D341Med (cell line): Measurements from ENCODE around the gene XRCC4.
A peak's percentile ranks its signal among the peaks of the same experiment; 100 is the strongest.

ENCODE experiments used
- DNase-seq: peaks from one replicate; pipeline ENCODE4 v3.0.0; 2012; ENCODE audit warnings: low spot score

Gene XRCC4

DNA sequence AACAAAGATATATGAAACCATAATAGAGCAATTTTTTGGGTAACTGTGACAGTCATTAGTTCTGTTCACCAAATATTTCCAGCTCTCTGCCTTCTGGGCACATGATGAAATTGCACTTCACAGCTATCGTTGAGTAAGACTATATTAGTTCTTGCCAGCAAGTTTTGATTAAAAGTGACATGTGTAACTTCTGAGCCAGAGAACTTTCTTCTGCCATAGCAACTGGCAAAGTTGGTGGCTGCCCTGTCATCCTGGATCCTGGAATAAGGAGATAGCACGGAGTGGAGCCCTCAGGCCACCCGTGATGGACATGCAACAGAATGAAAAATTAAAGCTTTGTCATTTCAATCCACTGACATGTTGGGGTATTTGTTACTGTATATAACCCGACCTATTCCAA, 199.8 kb downstream of the XRCC4 start:
- DNase-seq = no peak

DNA sequence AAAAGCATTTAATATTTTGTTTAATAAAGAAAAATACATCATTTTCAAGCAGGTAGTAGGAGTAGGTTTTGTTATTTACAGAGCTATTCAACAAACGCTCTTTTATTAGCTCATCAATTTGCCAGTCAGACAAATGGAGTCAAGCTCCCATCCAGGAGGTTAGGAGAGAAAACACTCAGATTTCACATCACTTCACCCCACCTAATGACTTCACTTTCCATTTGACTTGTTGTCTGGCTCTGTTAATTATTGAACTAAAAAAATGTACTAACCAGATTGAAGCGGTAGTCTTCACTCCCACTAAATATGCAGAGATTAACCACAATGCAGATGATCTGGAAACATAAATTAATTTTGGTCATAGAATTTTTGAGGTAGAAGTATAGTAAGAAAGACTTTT, 200.6 kb downstream of the XRCC4 start:
- DNase-seq = no peak

GRCh38 chr5:83281176-83281575, 203.8 kb downstream of the XRCC4 start:
- DNase-seq = no peak

DNA sequence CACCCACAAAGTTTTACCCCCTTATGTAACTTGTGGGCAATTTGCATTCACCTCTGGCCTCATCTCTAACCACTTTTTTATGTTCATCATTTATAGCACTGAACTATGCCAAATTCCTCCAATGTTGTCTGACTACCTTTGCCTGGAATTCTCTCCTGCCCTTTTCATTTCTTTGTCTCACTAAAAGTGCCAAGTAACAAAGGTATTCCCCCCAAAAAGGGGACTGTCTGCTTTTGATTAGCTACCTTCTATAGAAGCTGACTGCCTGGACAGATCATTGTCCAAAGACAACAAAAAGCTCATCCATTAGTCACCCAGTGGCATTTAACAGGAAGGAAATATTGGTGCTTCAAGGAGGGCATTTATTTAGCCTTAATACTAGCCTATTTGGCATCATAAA, 204.3 kb downstream of the XRCC4 start:
- DNase-seq = no peak

GRCh38 chr5:83283761-83284160, 206.4 kb downstream of the XRCC4 start:
- DNase-seq = no peak

DNA sequence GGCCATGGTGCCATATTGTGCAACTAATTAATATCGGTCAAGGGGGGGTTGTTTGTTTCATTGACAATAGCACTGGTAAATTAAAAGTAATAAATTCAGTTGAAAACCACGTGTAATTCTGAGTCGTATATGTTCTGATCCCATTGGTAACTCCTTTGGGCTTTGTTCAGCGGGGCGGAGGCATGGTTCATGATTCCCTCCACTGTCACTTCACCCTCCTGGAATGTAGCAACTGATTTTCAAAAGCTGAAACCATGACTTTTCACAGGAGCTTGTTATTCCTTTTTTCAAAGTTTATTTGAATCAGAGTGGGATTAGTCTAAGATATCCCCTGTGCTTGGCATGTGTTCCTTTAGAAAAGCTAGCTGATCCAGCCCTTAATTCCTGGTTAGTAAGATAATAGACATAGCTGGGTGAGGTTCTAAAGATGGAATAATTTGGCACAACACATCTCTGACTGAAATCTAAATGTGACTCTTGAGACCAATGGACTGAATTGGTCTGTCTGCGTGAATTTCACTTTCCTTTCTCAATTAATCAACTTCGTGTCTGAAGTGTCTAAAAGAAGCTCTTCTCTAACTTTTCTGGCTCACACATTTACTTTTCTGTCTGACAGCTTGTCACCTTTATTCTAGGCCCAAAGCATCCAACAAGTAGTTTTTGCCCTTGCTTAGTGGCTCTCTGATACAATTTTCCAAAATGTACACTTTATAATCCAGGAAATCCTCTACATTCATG, 208.5 kb downstream of the XRCC4 start:
- no peak for DNase-seq

- DNase-seq = no peak
These were observed 216.9 kb downstream of the XRCC4 start for GRCh38 chr5:83294246-83294645.

DNA sequence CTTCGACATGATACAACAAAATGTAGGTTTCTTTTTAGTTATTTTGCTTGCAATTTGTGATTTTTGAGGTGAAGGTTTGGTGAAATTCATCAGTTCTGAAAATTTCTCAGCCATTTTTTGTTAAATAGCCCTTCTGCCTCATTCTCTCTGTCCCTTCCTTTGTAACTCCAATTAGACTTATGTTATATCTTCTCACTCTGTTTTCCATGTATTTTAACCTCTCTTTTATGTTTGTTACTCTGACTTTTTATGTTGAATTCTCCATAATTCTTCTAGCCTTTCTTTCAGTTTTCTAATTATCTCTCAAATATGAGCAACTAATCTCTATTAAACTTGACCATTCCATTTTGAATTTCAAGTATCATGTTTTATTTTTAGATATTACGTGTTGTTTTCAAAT, 222.0 kb downstream of the XRCC4 start:
- no peak for DNase-seq

GRCh38 chr5:83306572-83307241, 229.4 kb downstream of the XRCC4 start:
- no peak for DNase-seq

DNA sequence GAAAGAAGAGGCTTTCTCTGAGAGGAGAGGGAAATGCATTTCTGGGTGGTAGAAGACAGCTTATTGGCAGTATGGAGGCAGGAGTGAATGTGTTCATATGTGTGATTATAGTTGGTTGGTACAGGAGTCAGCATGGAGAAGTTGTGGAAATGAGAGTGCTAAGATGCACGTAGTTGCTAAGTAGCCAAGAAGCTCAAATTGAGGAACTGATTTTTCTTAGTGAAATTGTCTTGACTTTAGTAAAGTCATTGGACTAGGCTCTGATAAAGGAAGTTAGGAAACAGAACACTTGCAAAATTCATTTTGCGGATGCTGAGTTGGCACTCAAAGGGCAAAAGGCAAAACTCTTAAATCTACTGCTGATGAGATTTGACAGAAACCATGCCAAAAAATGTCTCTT, 235.3 kb downstream of the XRCC4 start:
- DNase-seq = no peak

DNA sequence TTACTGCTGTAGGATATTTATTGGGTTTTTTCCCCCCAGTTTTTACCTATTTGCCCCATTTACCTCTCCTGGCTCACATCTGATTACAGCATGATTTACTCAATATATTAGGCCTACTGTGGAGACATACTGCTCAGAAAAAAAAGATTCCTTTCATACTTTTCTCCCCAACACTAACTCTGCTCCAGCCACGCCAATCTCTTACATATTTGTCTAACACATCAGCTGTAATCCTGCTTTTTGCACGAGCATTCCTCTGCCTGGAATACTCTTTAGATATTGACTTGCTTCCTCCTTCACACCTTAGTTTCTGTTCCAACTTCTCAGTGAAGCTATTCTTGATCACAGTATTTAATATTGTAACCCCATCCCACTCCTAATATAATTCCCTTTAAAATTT, 236.1 kb downstream of the XRCC4 start:
- DNase-seq = no peak

GRCh38 chr5:83321483-83322055, 244.2 kb downstream of the XRCC4 start:
- DNase-seq = no peak

DNA sequence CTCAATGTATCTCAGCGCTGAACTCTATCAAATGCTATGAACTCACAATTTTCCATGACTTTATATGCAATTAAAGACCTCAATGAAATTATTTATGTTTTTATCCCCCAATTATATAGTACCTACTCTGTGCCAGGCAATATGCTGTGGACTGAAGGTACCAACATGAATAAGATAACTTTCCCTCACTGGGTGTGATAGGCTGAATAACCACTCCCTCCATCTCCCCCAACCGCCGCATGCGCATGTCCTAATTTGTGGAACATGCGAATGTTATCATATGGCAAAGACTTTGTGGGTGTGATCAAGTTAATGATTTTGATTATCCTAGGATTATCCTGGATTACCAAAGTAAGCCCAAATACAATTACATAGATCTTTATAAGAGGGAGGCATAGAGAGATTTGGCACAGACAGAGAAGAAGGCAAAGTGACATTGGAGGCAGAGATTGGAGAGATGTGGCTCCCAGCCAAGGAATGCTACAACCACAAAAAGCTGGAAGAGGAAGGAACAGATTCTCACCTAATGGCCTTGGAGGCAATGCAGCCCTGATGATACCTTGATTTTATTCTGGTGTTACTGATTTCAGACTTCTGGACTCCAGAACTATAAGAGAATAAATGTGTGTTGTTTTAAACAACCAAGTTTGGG, 245.1 kb downstream of the XRCC4 start:
- DNase-seq = peak; percentile 72

DNA sequence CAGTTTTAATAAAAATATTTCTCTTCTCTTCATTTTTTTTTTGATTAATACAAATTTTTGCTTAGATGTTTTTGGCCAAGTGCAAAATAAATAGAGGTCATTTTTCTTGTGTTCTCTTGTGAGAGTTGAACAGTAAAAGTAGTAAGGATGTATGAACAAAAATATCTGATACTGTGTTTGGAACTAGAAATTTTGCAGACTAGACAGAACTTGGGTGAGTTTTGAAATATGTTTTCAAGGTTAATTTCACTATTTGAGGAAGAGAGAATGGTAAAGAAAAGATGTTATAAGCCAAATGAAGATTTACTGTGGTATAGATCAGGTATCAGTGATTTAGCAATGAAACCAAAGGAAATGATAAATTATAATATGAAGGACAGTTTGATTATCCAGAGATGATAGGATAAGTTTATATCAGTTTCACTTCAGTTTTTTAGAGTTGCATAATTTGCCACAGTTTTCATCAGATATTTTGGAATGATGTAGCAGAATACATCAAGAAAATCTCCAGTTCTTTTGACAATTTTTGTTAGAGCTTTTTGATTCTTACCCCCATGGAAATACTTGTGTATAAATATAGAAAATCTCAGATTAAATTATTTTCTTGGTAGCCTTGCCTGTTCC, 246.3 kb downstream of the XRCC4 start:
- DNase-seq = no peak

- no peak for DNase-seq
These were observed 254.5 kb downstream of the XRCC4 start for GRCh38 chr5:83331842-83332241.

- DNase-seq = no peak
These were observed 260.2 kb downstream of the XRCC4 start for GRCh38 chr5:83337453-83338035.

- DNase-seq = no peak
These were observed 263.2 kb downstream of the XRCC4 start for GRCh38 chr5:83340511-83340918.

DNA sequence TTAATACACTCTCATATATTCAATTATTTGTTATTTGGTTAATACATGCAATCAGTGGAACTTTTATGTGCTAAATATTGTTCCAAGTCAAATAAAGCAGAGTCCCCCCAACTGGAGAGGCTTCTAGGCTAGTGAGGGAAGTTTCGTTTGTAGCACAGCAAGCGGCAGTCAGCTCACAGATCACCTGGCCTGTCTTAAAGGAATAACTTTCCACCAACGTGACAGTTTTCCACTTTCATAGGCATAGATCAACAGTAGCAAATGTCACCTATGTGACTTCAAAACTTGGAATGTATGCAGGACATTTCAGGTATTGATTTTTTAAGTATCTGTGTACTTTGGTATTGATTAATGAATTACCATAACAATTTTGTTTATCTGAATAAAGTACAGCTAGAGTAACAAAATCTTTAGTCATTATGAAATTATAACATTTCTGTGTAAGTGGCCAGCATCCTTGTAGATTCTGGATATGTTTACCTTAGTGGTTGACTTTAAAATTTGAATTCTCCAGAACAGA, 264.5 kb downstream of the XRCC4 start:
- DNase-seq = no peak

DNA sequence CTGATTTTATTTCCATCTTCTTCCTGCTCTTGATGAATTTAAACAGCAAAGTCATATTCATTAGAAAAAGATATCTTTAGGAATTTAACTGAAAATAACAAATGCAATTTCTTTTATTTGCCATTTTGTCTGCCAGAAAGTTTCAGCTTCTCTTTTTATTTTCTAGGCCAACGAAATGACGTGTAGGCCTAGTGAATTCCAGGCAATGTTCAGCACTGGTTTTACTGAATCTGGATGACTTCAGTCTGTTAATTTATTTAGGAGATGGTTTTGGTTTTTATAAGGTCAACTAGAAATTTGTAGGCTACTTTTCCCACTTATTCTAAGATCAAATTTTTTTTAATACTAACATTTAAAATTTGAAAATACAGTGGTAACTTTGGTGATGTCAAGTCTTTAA, 265.1 kb downstream of the XRCC4 start:
- no peak for DNase-seq

DNA sequence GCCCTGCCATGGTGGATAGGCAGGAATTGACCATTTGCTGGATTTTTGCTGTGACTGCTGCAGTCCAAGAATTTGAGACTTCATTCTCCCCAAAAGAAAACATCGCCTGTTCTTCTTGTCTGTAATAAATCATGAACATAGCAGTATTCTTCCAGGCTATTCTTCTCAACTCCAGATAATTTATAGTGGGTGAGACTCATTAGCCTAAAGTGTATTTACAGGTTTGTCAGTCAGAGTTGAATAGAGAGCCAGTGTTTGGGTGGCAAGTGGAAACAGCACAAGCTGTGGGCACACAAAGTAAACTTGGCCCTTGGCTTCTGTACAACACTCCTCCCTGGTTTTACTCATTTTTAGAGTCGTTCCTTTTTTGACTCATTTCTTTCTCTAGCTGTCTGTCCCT, 266.0 kb downstream of the XRCC4 start:
- DNase-seq = no peak

DNA sequence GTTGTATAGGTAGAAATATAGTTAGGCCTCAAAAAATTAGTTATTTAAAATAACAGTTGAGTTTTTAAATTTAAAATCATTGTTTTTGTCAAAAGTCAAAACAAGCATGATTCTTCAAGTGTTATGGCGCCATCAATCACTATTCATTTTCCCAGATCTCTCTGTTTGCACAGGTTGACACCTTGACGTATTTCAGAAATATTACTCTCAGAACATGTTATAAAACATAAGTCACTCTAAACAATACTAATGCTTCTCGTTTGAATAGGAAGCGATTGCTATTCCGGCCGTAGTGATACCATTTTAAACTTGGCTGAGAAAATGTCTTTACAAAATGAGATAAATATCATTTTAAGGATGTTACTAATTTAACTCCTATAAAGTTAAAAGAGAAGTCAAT, 268.1 kb downstream of the XRCC4 start:
- no peak for DNase-seq

DNA sequence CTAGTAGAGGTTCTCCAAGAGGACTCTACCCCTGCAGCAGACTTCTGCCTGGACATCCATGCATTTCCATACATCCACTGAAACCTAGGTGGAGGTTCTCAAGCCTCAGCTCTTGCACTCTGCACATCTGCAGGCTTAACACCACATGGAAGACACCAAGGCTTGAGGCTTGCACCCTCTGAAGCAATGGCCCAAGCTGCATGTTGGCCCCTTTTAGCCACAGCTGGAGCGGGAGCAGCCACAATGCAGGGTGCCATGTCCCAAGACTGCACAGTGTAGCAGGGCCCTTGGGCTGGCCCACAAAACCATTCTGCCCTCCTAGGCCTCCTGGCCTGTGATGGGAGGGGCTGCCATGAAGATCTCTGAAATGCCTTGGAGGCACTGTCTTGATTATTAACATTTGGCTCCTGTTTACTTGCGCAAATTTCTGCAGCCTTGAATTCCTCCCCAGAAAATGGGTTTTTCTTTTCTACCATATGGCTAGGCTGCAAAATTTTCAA, 271.0 kb downstream of the XRCC4 start:
- DNase-seq = no peak
